ENCODE results near the gene BAG5.

BAG5 gene

DNA sequence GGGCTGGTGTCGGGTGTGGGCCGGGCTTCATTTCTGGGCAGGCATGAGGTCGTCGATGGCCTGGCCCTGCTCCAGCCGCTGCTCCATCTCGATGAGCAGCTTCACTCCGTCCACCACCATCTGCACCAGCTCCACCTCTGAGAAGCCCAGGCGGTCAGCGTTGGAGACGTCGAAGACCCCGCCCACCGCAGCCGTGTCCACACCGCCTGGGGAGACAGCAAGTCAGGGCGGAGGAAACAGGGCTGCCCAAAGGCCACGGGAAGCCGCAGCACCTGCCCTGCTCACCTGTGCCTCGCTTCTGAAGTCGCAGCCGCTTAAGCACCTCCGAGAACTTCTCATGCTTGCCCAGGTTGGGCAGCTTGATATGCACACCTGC, 42.6 kb downstream of the BAG5 start:
- Mint-ChIP-seq H3K27ac (peak overlapping the region in 2 of 3 experiments; percentile 70 to 92), H3K36me3 (ENCODE audit: low read depth) (peaks cover 8% of the 10 kb centered on the region), H3K9me3 (no peaks in the 10 kb centered on the region), H3K4me1 (peaks cover 53% of the 10 kb centered on the region), H3K27me3 (ENCODE audit: low read depth) (peaks cover 26% of the 10 kb centered on the region), H3K4me3 (peak overlapping the region; percentile 73 to 91 (median 87))
- TF ChIP-seq, protein P1, sequence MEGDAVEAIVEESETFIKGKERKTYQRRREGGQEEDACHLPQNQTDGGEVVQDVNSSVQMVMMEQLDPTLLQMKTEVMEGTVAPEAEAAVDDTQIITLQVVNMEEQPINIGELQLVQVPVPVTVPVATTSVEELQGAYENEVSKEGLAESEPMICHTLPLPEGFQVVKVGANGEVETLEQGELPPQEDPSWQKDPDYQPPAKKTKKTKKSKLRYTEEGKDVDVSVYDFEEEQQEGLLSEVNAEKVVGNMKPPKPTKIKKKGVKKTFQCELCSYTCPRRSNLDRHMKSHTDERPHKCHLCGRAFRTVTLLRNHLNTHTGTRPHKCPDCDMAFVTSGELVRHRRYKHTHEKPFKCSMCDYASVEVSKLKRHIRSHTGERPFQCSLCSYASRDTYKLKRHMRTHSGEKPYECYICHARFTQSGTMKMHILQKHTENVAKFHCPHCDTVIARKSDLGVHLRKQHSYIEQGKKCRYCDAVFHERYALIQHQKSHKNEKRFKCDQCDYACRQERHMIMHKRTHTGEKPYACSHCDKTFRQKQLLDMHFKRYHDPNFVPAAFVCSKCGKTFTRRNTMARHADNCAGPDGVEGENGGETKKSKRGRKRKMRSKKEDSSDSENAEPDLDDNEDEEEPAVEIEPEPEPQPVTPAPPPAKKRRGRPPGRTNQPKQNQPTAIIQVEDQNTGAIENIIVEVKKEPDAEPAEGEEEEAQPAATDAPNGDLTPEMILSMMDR (IDR thresholded peaks at IDR 0.05; ENCODE audit: unreplicated experiment in 3 of 3), result no peak

DNA sequence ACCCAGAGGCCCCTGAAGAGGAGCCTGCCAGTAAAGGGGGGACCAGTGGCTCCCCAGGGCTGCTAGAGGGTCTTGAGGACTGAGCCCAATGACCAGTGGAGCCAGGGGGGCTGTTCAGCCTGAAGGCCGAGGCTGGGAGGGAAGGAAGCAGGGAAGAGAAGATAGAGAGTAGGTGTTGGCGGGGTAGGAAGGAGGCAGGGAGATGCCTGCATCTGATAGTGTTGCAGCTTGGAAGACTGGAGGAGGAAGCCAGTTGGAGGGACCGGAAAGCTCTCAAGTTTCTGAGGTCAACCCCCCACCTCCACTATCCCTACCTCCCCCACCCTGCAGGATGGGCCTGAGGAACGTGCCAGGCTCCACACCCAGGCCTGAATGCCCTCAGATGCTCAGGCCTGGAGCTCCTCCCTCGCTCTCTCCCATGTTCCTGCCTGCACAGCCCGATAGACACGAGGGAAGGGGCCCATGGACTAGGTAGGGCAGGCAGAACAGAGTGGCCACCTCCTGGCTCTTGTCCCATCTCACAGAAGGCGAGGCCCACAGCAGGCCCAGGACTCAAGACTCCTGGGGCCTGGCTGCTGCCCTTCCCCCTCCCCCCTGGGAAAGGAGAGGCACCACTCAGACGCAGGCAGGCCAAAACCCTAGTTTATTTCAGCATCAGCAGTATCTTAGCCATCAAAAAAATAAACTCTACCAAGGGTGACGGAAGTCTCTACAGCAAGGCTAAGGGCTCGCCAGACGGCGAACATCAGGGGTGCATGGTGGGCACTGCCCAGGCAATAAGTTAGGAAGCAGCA, 43.2 kb downstream of the BAG5 start:
- Mint-ChIP-seq H3K4me1 (peaks cover 47% of the 10 kb centered on the region), H3K9me3 (no peaks in the 10 kb centered on the region), H3K27ac (peak overlapping the region; percentile 70 to 92 (median 75)), H3K4me3 (peak overlapping the region; percentile 66 to 91 (median 87)), H3K36me3 (ENCODE audit: low read depth) (peaks cover 8% of the 10 kb centered on the region), H3K27me3 (ENCODE audit: low read depth) (peaks cover 21% of the 10 kb centered on the region)
- TF ChIP-seq, protein P1 (IDR thresholded peaks at IDR 0.05; ENCODE audit: unreplicated experiment in 3 of 3), result no peak

DNA sequence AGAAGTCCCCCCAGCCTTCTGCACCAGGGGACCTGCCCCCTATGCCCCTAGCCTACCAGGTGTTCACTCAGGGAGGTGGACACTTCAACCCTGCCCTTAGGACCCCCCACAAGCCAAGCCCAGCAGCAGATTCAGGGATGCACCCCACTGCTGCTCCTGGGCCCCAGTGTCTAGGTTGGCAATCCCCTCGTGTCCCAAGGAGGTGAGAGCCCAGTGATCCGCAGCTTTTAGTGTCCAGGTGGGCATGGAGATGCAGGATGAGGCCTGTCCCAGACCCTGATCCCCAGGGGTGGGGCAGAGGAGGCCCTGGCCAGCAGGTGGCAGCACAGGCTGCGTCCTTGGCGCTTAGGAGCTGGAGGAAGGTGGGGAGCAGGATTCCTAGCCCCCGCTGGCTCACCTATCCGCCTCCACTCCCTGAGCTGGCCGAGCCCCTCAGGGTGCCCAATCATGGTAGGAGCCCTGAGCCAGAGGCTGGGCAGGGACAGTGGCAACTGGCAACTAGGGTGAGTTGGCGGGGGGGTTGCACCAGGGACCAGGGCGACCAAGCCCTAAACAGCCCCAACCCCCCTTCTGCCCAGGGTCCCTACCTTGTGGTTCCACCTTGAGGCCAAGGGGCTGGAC, 43.9 kb downstream of the BAG5 start:
- Mint-ChIP-seq H3K27me3 (ENCODE audit: low read depth) (peaks cover 14% of the 10 kb centered on the region), H3K9me3 (no peaks in the 10 kb centered on the region), H3K27ac (peak overlapping the region; percentile 70 to 75 (median 74)), H3K4me3 (peak overlapping the region; percentile 64 to 91 (median 66)), H3K4me1 (peaks cover 40% of the 10 kb centered on the region), H3K36me3 (ENCODE audit: low read depth) (peaks cover 8% of the 10 kb centered on the region)
- TF ChIP-seq, protein P1 (IDR thresholded peaks at IDR 0.05; ENCODE audit: unreplicated experiment in 3 of 3), result peak; percentile 80 to 83 (median 81)

DNA sequence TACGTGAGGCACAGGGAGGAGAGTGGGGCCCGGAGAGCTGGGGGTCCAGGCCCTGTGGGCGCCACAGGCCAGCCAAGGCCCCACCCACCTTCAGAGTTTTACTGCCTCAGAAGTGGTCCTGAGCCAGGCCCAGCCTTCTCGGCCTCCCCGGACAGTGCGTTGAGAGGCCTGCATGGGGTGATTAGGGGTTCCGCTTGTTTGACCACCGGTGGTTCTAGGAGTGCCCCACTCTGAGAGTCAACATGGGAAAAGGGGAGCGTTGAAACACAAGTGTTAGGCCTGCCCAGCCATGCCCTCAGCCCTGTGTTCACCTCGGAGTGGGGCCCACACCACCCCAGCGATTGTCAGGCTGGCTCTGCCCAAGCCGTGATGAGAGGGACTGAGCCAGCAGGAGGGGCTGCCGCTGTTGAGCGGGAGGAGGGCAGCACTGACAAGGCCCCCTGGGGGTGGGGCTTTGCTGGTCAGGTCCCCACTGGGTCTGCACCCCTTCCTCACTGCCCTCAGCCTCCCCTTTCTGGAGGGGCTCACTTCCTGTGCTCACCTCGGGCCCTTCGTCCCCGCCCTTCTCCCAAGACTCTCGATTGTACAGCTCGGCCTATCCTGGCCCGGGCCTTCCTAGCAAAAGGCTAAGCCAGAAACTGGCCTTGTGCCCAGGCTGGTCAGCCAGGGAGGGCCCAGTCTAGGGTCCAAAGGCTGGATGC, 44.6 kb downstream of the BAG5 start:
- peaks cover 44% of the 10 kb centered on the region for H3K4me1 Mint-ChIP-seq
- TF ChIP-seq, protein P1 (IDR thresholded peaks at IDR 0.05; ENCODE audit: unreplicated experiment in 3 of 3), result no peak
- H3K36me3 Mint-ChIP-seq (ENCODE audit: low read depth), result peaks cover 11% of the 10 kb centered on the region
- H3K9me3 Mint-ChIP-seq, result no peaks in the 10 kb centered on the region
- peak overlapping the region; percentile 4 to 51 (median 32) for H3K4me3 Mint-ChIP-seq
- H3K27ac Mint-ChIP-seq, result peak overlapping the region; percentile 56 to 86 (median 70)
- H3K27me3 Mint-ChIP-seq (ENCODE audit: low read depth), result peaks cover 10% of the 10 kb centered on the region

DNA sequence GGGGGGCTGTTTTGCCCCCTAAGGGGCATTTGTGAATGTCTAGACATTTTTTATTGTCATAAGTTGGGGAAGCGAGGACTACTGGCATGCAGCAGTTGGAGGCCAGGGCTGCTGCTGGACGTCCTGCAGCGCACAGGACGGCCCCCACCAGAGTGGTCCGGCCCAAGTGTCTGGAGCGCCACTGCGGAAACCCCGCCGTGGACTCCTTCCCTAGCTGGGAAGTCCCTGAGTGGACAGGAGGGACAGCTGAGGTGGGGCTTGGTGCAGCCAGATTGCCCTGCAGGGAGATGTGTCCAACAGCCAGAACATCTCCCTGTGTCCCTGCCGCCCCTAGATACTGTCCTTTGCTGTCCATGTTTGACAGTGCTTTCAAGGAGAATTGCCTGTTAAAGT, 45.3 kb downstream of the BAG5 start:
- H3K4me3 Mint-ChIP-seq, result peak overlapping the region in 2 of 3 experiments; percentile 15 to 51
- H3K9me3 Mint-ChIP-seq, result no peaks in the 10 kb centered on the region
- H3K4me1 Mint-ChIP-seq, result peaks cover 48% of the 10 kb centered on the region
- TF ChIP-seq, protein P1 (IDR thresholded peaks at IDR 0.05; ENCODE audit: unreplicated experiment in 3 of 3), result no peak
- H3K27me3 Mint-ChIP-seq (ENCODE audit: low read depth), result peaks cover 10% of the 10 kb centered on the region
- H3K36me3 Mint-ChIP-seq (ENCODE audit: low read depth), result peaks cover 15% of the 10 kb centered on the region
- H3K27ac Mint-ChIP-seq, result peak overlapping the region; percentile 56 to 86 (median 70)
